Upper lobe of left lung (tissue), 6 donors: Measurements from ENCODE around the gene MED14. TPM values are rescaled to one million over a fixed set of nuclear protein-coding genes. Genes with fewer than 3 reads are reported as not detected.

Experiments used
- ATAC-seq, 2 donors: fragments of 200-7000 bp; cut with Tn5 transposase; one replicate each; pipeline ENCODE4 v1.9.1; 2022; ENCODE audit warnings: mild to moderate bottlenecking in 2 of 2, moderate library complexity in 2 of 2; ENCODE audit not compliant: low FRiP score in 2 of 2
- DNase-seq, 2 donors: peaks; one replicate each; pipeline ENCODE4 v3.0.0-alpha.2; 2019 to 2020
- H3K27ac ChIP-seq, 4 donors: fragments of 200-600 bp; sonication (generic); one replicate each; pipeline ENCODE4 v1.5.1; 2016 to 2019
- H3K27me3 ChIP-seq, 4 donors: fragments of 200-600 bp; sonication (generic); one replicate each; pipeline ENCODE4 v1.5.1; 2017 to 2019
- H3K36me3 ChIP-seq, 4 donors: fragments of 200-600 bp; sonication (generic); one replicate each; pipeline ENCODE4 v1.5.1; 2016 to 2019
- H3K4me1 ChIP-seq, 4 donors: fragments of 200-600 bp; sonication (generic); one replicate each; pipeline ENCODE4 v1.5.1; 2018 to 2019
- H3K4me3 ChIP-seq, 4 donors: fragments of 200-600 bp; sonication (generic); one replicate each; pipeline ENCODE4 v1.5.1; 2017 to 2019; ENCODE audit warnings: mild to moderate bottlenecking in 2 of 4, moderate library complexity in 1 of 4
- H3K9me3 ChIP-seq, 4 donors: fragments of 200-600 bp; sonication (generic); one replicate each; pipeline ENCODE4 v1.5.1; 2018 to 2019
- CTCF ChIP-seq, 6 experiments: fragments of 450-650 bp in 4 of 6; fragments of 200-600 bp in 2 of 6; sonication (generic) in 2 of 6; IDR thresholded peaks; one replicate each; pipeline ENCODE4 v1.5.1; 2016 to 2019; ENCODE audit warnings: antibody characterized with exemption in 6 of 6
- EP300 ChIP-seq, 4 donors: sonication (generic); formaldehyde crosslinking; IDR thresholded peaks; one replicate each; pipeline ENCODE4 v1.5.1; 2017; ENCODE audit warnings: antibody characterized with exemption in 4 of 4, control low read depth in 2 of 4
- POLR2A ChIP-seq, 4 donors: fragments of 450-650 bp; IDR thresholded peaks; one replicate each; pipeline ENCODE4 v1.5.1; 2016 to 2017; ENCODE audit warnings: antibody characterized with exemption in 4 of 4, mild to moderate bottlenecking in 2 of 4
- POLR2AphosphoS5 ChIP-seq, 2 donors: sonication (generic); formaldehyde crosslinking; IDR thresholded peaks; one replicate each; pipeline ENCODE4 v1.5.1; 2017; ENCODE audit warnings: antibody characterized with exemption in 2 of 2
- WGBS, 2 donors: methylation state at CpG; one replicate each; pipeline ENCODE4 v1.1.5; 2017 to 2018; 5-methylcytosine and 5-hydroxymethylcytosine counted together
- total RNA-seq, 6 donors: library from RNA; depleted of rRNA in 4 of 6; stranded (reverse); fragments of >200 nt in 4 of 6; gene quantifications; one replicate each; pipeline versions ENCODE4 v1.1.0 to v1.2.1, GENCODE V29; 2016 to 2021
- donor health status: DM: no; HTN: no; CAD: no; lungs with moderate emphysema.
- donor health status: DM: no; HTN: yes; CAD: no; lungs with severe emphysema.

MED14 gene
- total RNA-seq, 6 donors from 2014 or later: 20.4 to 49.2 (median 37.8) TPM

GRCh38 chrX:40722930-40723329 is 12.4 kb downstream of the MED14 start:
- WGBS, 2 donors: 72 to 92% methylated on average over 1 of the region's 1 CpG
- Histone ChIP-seq H3K9me3 (no peaks in the 10 kb centered on the region), H3K36me3 (peaks cover 0 to 4% (median 0%) of the 10 kb centered on the region in 4 donors), H3K27me3 (no peaks in the 10 kb centered on the region), H3K4me3 (no peak overlapping the region), H3K27ac (no peak overlapping the region), H3K4me1 (no peaks in the 10 kb centered on the region)
- no peak for TF ChIP-seq POLR2A (IDR thresholded peaks at IDR 0.05)
- TF ChIP-seq POLR2AphosphoS5 (IDR thresholded peaks at IDR 0.05): no peak
- TF ChIP-seq EP300 (IDR thresholded peaks at IDR 0.05): no peak
- no peak for TF ChIP-seq CTCF (IDR thresholded peaks at IDR 0.05)
- no peak for ATAC-seq
- DNase-seq: no peak

- H3K27ac ChIP-seq: no peak overlapping the region
- H3K9me3 ChIP-seq: no peaks in the 10 kb centered on the region
- no peak for ATAC-seq
Observed at GRCh38 chrX:40721489-40722106, 13.7 kb downstream of the MED14 start.

GRCh38 chrX:40720792-40721191 is 14.6 kb downstream of the MED14 start:
- WGBS, 2 donors: 86 to 93% methylated on average over 2 to 8 of the region's 8 CpGs

More at GRCh38 chrX:40721489-40722106, 13.7 kb downstream of the MED14 start:
- DNase-seq: no peak
- Histone ChIP-seq H3K27me3 (no peaks in the 10 kb centered on the region), H3K4me1 (no peaks in the 10 kb centered on the region), H3K4me3 (no peak overlapping the region), H3K36me3 (peaks cover 0 to 4% (median 0%) of the 10 kb centered on the region in 4 donors)
- 85 to 92% methylated on average over 3 of the region's 3 CpGs for WGBS, 2 donors
- no peak for TF ChIP-seq POLR2A (IDR thresholded peaks at IDR 0.05)
- TF ChIP-seq EP300 (IDR thresholded peaks at IDR 0.05): no peak
- no peak for TF ChIP-seq POLR2AphosphoS5 (IDR thresholded peaks at IDR 0.05)
- no peak for TF ChIP-seq CTCF (IDR thresholded peaks at IDR 0.05)

GRCh38 chrX:40720339-40720738 is 15.0 kb downstream of the MED14 start:
- Histone ChIP-seq H3K4me3 (no peak overlapping the region), H3K27ac (peak overlapping the region in 1 of 4 donors; percentile 10), H3K27me3 (no peaks in the 10 kb centered on the region), H3K4me1 (no peaks in the 10 kb centered on the region), H3K9me3 (no peaks in the 10 kb centered on the region), H3K36me3 (peaks cover 0 to 4% (median 0%) of the 10 kb centered on the region in 4 donors)
- peak in 1 of 2 donors; percentile 65 for ATAC-seq
- peak in 1 of 2 donors; percentile 37 for DNase-seq
- 77% methylated on average over 4 of the region's 4 CpGs; no CpG with 5 or more reads in 1 of the 2 donors for WGBS, 2 donors
- no peak for TF ChIP-seq CTCF (IDR thresholded peaks at IDR 0.05)
- TF ChIP-seq POLR2AphosphoS5 (IDR thresholded peaks at IDR 0.05): no peak
- no peak for TF ChIP-seq EP300 (IDR thresholded peaks at IDR 0.05)
- no peak for TF ChIP-seq POLR2A (IDR thresholded peaks at IDR 0.05)

More at GRCh38 chrX:40720792-40721191, 14.6 kb downstream of the MED14 start:
- H3K4me3 ChIP-seq: no peak overlapping the region
- H3K4me1 ChIP-seq: no peaks in the 10 kb centered on the region
- H3K36me3 ChIP-seq: peaks cover 0 to 4% (median 0%) of the 10 kb centered on the region in 4 donors
- no peak for TF ChIP-seq CTCF (IDR thresholded peaks at IDR 0.05)
- TF ChIP-seq EP300 (IDR thresholded peaks at IDR 0.05): no peak
- no peak for TF ChIP-seq POLR2AphosphoS5 (IDR thresholded peaks at IDR 0.05)
- TF ChIP-seq POLR2A (IDR thresholded peaks at IDR 0.05): no peak
- DNase-seq (no peak), ATAC-seq (no peak)
- H3K27me3 ChIP-seq: no peaks in the 10 kb centered on the region
- no peaks in the 10 kb centered on the region for H3K9me3 ChIP-seq
- H3K27ac ChIP-seq: no peak overlapping the region

- TF ChIP-seq EP300 (IDR thresholded peaks at IDR 0.05): no peak
- no peak for TF ChIP-seq POLR2A (IDR thresholded peaks at IDR 0.05)
- TF ChIP-seq CTCF (IDR thresholded peaks at IDR 0.05): no peak
- no peak for TF ChIP-seq POLR2AphosphoS5 (IDR thresholded peaks at IDR 0.05)
- Histone ChIP-seq H3K27me3 (no peaks in the 10 kb centered on the region), H3K4me3 (no peak overlapping the region), H3K36me3 (peaks cover 0 to 4% (median 0%) of the 10 kb centered on the region in 4 donors), H3K4me1 (no peaks in the 10 kb centered on the region), H3K9me3 (no peaks in the 10 kb centered on the region), H3K27ac (no peak overlapping the region)
- ATAC-seq: no peak
- DNase-seq: no peak
Observed at GRCh38 chrX:40719731-40720130, 15.6 kb downstream of the MED14 start.
